RWPE1 (cell line): ENCODE results near the gene TAF4.

Source experiments
- CTCF ChIA-PET: fragments of 350-600 bp; sonication (Branson Sonifier 250); formaldehyde crosslinking; extraction: SDS; loops from one replicate; lab custom pipeline; 2021; lab: Yijun Ruan, JAX
- POLR2A ChIA-PET: fragments of 400-600 bp; formaldehyde crosslinking; extraction: SDS; loops from one replicate; lab custom pipeline; 2020; ENCODE audit warnings: antibody characterized with exemption; ENCODE audit not compliant: low non-redundant PET; lab: Yijun Ruan, JAX
- DNase-seq: peaks from one replicate; pipeline ENCODE4 v3.0.0; 2012; ENCODE audit warnings: low spot score
- H3K27ac ChIP-seq: fragments of 450-650 bp; 2 replicates; pipeline ENCODE4 v1.5.1; 2017
- CTCF ChIP-seq: fragments of 450-650 bp; conservative IDR thresholded peaks from 2 replicates; pipeline ENCODE4 v1.5.1; 2017; ENCODE audit warnings: low read depth, mild to moderate bottlenecking

The TAF4 gene

GRCh38 chr20:62023935-62024334, 41.7 kb downstream of the TAF4 start:
- H3K27ac ChIP-seq = no peak overlapping the region
- no peak for DNase-seq
- TF ChIP-seq CTCF = no peak
- ChIA-PET CTCF (interaction anchor here (0.5 to 0.6 kb wide), 2 partner anchors 147 to 566 kb away, joined by 3 read pairs; no protein-coding TSS in a partner anchor), POLR2A (no interaction called here)

- ChIA-PET POLR2A (no interaction called here), CTCF (interaction anchor here (0.7 kb wide), 1 partner anchor 26 kb away, joined by 3 read pairs; no protein-coding TSS in a partner anchor)
- DNase-seq = no peak
- TF ChIP-seq CTCF = no peak
- H3K27ac ChIP-seq = no peak overlapping the region
Measured at GRCh38 chr20:62022575-62023139, 43.0 kb downstream of the TAF4 start.

GRCh38 chr20:62021793-62022385, 43.8 kb downstream of the TAF4 start:
- ChIA-PET POLR2A (no interaction called here), CTCF (interaction anchor here (0.6 to 1.1 kb wide), 4 partner anchors 10 to 25 kb away, joined by 3 to 4 read pairs (median 3); no protein-coding TSS in a partner anchor)
- no peak for TF ChIP-seq CTCF
- no peak for DNase-seq
- H3K27ac ChIP-seq = no peak overlapping the region

GRCh38 chr20:62020935-62021701, 44.6 kb downstream of the TAF4 start:
- no peak overlapping the region for H3K27ac ChIP-seq
- POLR2A ChIA-PET = no interaction called here
- CTCF ChIA-PET = interaction anchor here (0.6 to 1.1 kb wide), 3 partner anchors 9 to 24 kb away, joined by 3 to 4 read pairs (median 3); no protein-coding TSS in a partner anchor

GRCh38 chr20:62019881-62020492, 45.7 kb downstream of the TAF4 start:
- DNase-seq = no peak
- POLR2A ChIA-PET = no interaction called here
- no peak overlapping the region for H3K27ac ChIP-seq
- CTCF ChIA-PET = interaction anchor here (0.6 to 1.9 kb wide), 2 partner anchors 9 to 27 kb away, joined by 3 to 12 read pairs; no protein-coding TSS in a partner anchor
- TF ChIP-seq CTCF = no peak

More at GRCh38 chr20:62020935-62021701, 44.6 kb downstream of the TAF4 start:
- TF ChIP-seq CTCF = no peak
- DNase-seq = no peak
